H9 (cell line): ENCODE measurements around the gene MAST2. TPM values are rescaled to one million over a fixed set of nuclear protein-coding genes. Genes with fewer than 3 reads are reported as not detected.

Experiments
- DNase-seq: peaks from one replicate; pipeline ENCODE4 v3.0.0-alpha.2; 2017
- H2AFZ ChIP-seq: one replicate; pipeline ENCODE4 v1.6.1; 2013; ENCODE audit warnings: mild to moderate bottlenecking, low read length, control low read depth, moderate library complexity
- H2AK5ac ChIP-seq: 2 replicates; pipeline ENCODE4 v1.6.1; 2013; ENCODE audit warnings: low read length, control low read depth, mixed read lengths; ENCODE audit not compliant: insufficient read length
- H2BK120ac ChIP-seq: one replicate; pipeline ENCODE4 v1.6.1; 2013; ENCODE audit warnings: low read depth, mild to moderate bottlenecking, low read length, control low read depth, inconsistent platforms; ENCODE audit not compliant: poor library complexity, severe bottlenecking
- H2BK12ac ChIP-seq: 2 replicates; pipeline ENCODE4 v1.6.1; 2013; ENCODE audit warnings: low read length, control low read depth, mixed read lengths, low read depth; ENCODE audit not compliant: insufficient read length
- H2BK15ac ChIP-seq: 2 replicates; pipeline ENCODE4 v1.6.1; 2013; ENCODE audit warnings: low read depth, low read length, control low read depth
- H2BK20ac ChIP-seq: one replicate; pipeline ENCODE4 v1.6.1; 2013; ENCODE audit warnings: low read depth, mild to moderate bottlenecking, low read length, control low read depth, inconsistent platforms; ENCODE audit not compliant: poor library complexity, severe bottlenecking
- H2BK5ac ChIP-seq: 2 replicates; pipeline ENCODE4 v1.6.1; 2013; ENCODE audit warnings: low read length, control low read depth, mixed read lengths; ENCODE audit not compliant: insufficient read length
- H3K14ac ChIP-seq: 2 replicates; pipeline ENCODE4 v1.6.1; 2013; ENCODE audit warnings: low read length, control low read depth; ENCODE audit not compliant: insufficient read depth
- H3K18ac ChIP-seq: 2 replicates; pipeline ENCODE4 v1.6.1; 2013; ENCODE audit warnings: low read depth, mild to moderate bottlenecking, mixed read lengths, low read length, control low read depth; ENCODE audit not compliant: insufficient read length
- H3K23ac ChIP-seq: 2 replicates; pipeline ENCODE4 v1.6.1; 2013; ENCODE audit warnings: low read length, control low read depth, mixed read lengths, low read depth; ENCODE audit not compliant: insufficient read length
- H3K23me2 ChIP-seq: 2 replicates; pipeline ENCODE4 v1.6.1; 2013; ENCODE audit warnings: low read depth, mild to moderate bottlenecking, mixed read lengths, low read length, control low read depth; ENCODE audit not compliant: insufficient read length, poor library complexity, severe bottlenecking
- H3K27ac ChIP-seq: 2 replicates; pipeline ENCODE4 v1.5.1; 2013; ENCODE audit warnings: low read length, control low read depth, mixed read lengths, low read depth; ENCODE audit not compliant: insufficient read length
- H3K27me3 ChIP-seq: 2 replicates; pipeline ENCODE4 v1.6.1; 2013; ENCODE audit warnings: low read length, control low read depth, inconsistent platforms; ENCODE audit not compliant: insufficient read depth
- H3K4ac ChIP-seq: 2 replicates; pipeline ENCODE4 v1.6.1; 2013; ENCODE audit warnings: low read depth, mild to moderate bottlenecking, control low read depth, inconsistent platforms, low read length, moderate library complexity
- H3K4me1 ChIP-seq: 2 replicates; pipeline ENCODE4 v1.6.1; 2013; ENCODE audit warnings: low read length, control low read depth, inconsistent platforms; ENCODE audit not compliant: insufficient read depth
- H3K4me2 ChIP-seq: 2 replicates; pipeline ENCODE4 v1.6.1; 2013; ENCODE audit warnings: low read length, control low read depth, mixed read lengths; ENCODE audit not compliant: insufficient read length, insufficient read depth
- H3K56ac ChIP-seq: 2 replicates; pipeline ENCODE4 v1.6.1; 2013; ENCODE audit warnings: low read depth, mild to moderate bottlenecking, mixed read lengths, low read length, control low read depth; ENCODE audit not compliant: insufficient read length
- H3K79me1 ChIP-seq: 2 replicates; pipeline ENCODE4 v1.6.1; 2013; ENCODE audit warnings: low read depth, mild to moderate bottlenecking, moderate library complexity, low read length, control low read depth, inconsistent platforms; ENCODE audit not compliant: insufficient read depth, poor library complexity, severe bottlenecking
- H3K79me2 ChIP-seq: 2 replicates; pipeline ENCODE4 v1.6.1; 2013; ENCODE audit warnings: low read length, control low read depth, inconsistent platforms; ENCODE audit not compliant: insufficient read depth
- H3K9ac ChIP-seq: 2 replicates; pipeline ENCODE4 v1.6.1; 2013; ENCODE audit warnings: low read length, control low read depth, mixed read lengths; ENCODE audit not compliant: insufficient read length; ENCODE audit errors: extremely low read depth
- H3K9me3 ChIP-seq: one replicate; pipeline ENCODE4 v1.6.1; 2013; ENCODE audit warnings: low read depth, low read length, inconsistent platforms; ENCODE audit not compliant: control insufficient read depth
- H3T11ph ChIP-seq: one replicate; pipeline ENCODE4 v1.6.1; 2013; ENCODE audit warnings: mild to moderate bottlenecking, low read length, control low read depth, inconsistent platforms
- H4K20me1 ChIP-seq: one replicate; pipeline ENCODE4 v1.6.1; 2013; ENCODE audit not compliant: control insufficient read depth, insufficient read length, insufficient read depth
- H4K5ac ChIP-seq: 2 replicates; pipeline ENCODE4 v1.6.1; 2013; ENCODE audit warnings: low read depth, mild to moderate bottlenecking, mixed read lengths, low read length, control low read depth; ENCODE audit not compliant: insufficient read length
- H4K8ac ChIP-seq: replicated peaks from 2 replicates; pipeline ENCODE4 v1.6.1; 2013; ENCODE audit warnings: low read length, control low read depth, mixed read lengths, low read depth; ENCODE audit not compliant: insufficient read length
- H4K91ac ChIP-seq: 2 replicates; pipeline ENCODE4 v1.6.1; 2013; ENCODE audit warnings: low read depth, mild to moderate bottlenecking, moderate library complexity, mixed read lengths, low read length, control low read depth; ENCODE audit not compliant: insufficient read length
- H3K27ac Mint-ChIP-seq, 3 experiments: 2 replicates in 2 of 3; 3 replicates in 1 of 3; pipeline ENCODE4 v1.8.0; 2020 to 2021; ENCODE audit warnings: mixed read lengths in 3 of 3, mild to moderate bottlenecking in 1 of 3, moderate library complexity in 1 of 3
- H3K27me3 Mint-ChIP-seq: 2 replicates; pipeline ENCODE4 v1.8.0; 2021; ENCODE audit warnings: low read depth, mild to moderate bottlenecking, moderate library complexity, mixed read lengths
- H3K36me3 Mint-ChIP-seq, 3 experiments: 2 replicates in 2 of 3; 3 replicates in 1 of 3; pipeline ENCODE4 v1.8.0; 2020 to 2021; ENCODE audit warnings: low read depth in 3 of 3, mixed read lengths in 3 of 3; ENCODE audit not compliant: insufficient read depth in 1 of 3
- H3K4me1 Mint-ChIP-seq, 2 experiments: 2 replicates each; pipeline ENCODE4 v1.8.0; 2020; ENCODE audit warnings: mixed read lengths in 2 of 2
- H3K4me3 Mint-ChIP-seq, 2 experiments: 2 replicates in 1 of 2; 3 replicates in 1 of 2; pipeline ENCODE4 v1.8.0; 2020 to 2021; ENCODE audit warnings: mild to moderate bottlenecking in 2 of 2, mixed read lengths in 2 of 2, moderate library complexity in 1 of 2
- H3K9me3 Mint-ChIP-seq, 2 experiments: 2 replicates in 1 of 2; 3 replicates in 1 of 2; pipeline ENCODE4 v1.8.0; 2020; ENCODE audit warnings: mild to moderate bottlenecking in 2 of 2, mixed read lengths in 2 of 2, moderate library complexity in 1 of 2
- CTCF ChIP-seq: fragments of 200-600 bp; sonication (generic); conservative IDR thresholded peaks from 3 replicates; pipeline ENCODE4 v1.8.0; 2021; ENCODE audit warnings: antibody characterized with exemption, mild to moderate bottlenecking
- WGBS: extraction: QIAGEN DNeasy Blood & Tissue Kit; methylation state at CpG from one replicate; pipeline ENCODE4 v1.1.7; 2013; ENCODE audit warnings: missing lambda C conversion rate, low lambda C conversion rate, mixed read lengths; ENCODE audit not compliant: insufficient read length; ENCODE audit errors: extremely low coverage; 5-methylcytosine and 5-hydroxymethylcytosine counted together
- total RNA-seq: library from RNA; stranded (reverse); gene quantifications from 2 replicates; pipeline ENCODE4 v1.2.1, GENCODE V29; 2021

Gene MAST2
- total RNA-seq, 1 experiment from 2014 or later, result 28.8 TPM

- no peak overlapping the region for H3K27ac ChIP-seq
- Mint-ChIP-seq H3K27me3 (no peaks in the 10 kb centered on the region), H3K9me3 (no peaks in the 10 kb centered on the region), H3K4me1 (peaks cover 12 to 13% of the 10 kb centered on the region in 2 experiments), H3K4me3 (no peak overlapping the region), H3K36me3 (peaks cover 0 to 5% (median 0%) of the 10 kb centered on the region in 3 experiments; a peak in 2 of 7 replicates), H3K27ac (no peak overlapping the region)
- H3K4ac ChIP-seq, result no peak overlapping the region
- no peak overlapping the region for H3K56ac ChIP-seq
- no peak overlapping the region for H4K91ac ChIP-seq
- H3K79me2 ChIP-seq, result no peaks in the 10 kb centered on the region
- no peak overlapping the region for H3K14ac ChIP-seq
- H3K27me3 ChIP-seq, result no peaks in the 10 kb centered on the region
- no peak overlapping the region for H3K23ac ChIP-seq
- no peak overlapping the region for H4K5ac ChIP-seq
- H2BK15ac ChIP-seq, result no peak overlapping the region
- no peaks in the 10 kb centered on the region for H3K4me1 ChIP-seq
- no peak overlapping the region for H3K18ac ChIP-seq
- WGBS, result no CpG with 5 or more reads among the region's 3 CpGs
- DNase-seq, result no peak
- no peak overlapping the region for H2BK5ac ChIP-seq
- H3K9me3 ChIP-seq, result no peaks in the 10 kb centered on the region
- H2BK120ac ChIP-seq, result no peak overlapping the region
- no peaks in the 10 kb centered on the region for H3K23me2 ChIP-seq
- H3K9ac ChIP-seq, result no peak overlapping the region
- H2AFZ ChIP-seq, result no peak overlapping the region
- no peak overlapping the region for H2BK20ac ChIP-seq
- no peak overlapping the region for H3T11ph ChIP-seq
- no peak overlapping the region for H4K8ac ChIP-seq
- H2BK12ac ChIP-seq, result no peak overlapping the region
- no peak for TF ChIP-seq CTCF
- H3K79me1 ChIP-seq, result no peaks in the 10 kb centered on the region
- no peaks in the 10 kb centered on the region for H4K20me1 ChIP-seq
- H3K4me2 ChIP-seq, result no peak overlapping the region
- no peak overlapping the region for H2AK5ac ChIP-seq
Measured at GRCh38 chr1:46068525-46068924, 265.1 kb downstream of the MAST2 start.
